Gastrocnemius medialis (tissue), 4 donors: ENCODE measurements around the gene TAX1BP3. TPM values are rescaled to one million over a fixed set of nuclear protein-coding genes. Genes with fewer than 3 reads are reported as not detected.

Experiments
- ATAC-seq, 2 donors: fragments of 150-250 bp; one replicate each; pipeline ENCODE4 v1.9.1; 2016
- DNase-seq, 2 donors: peaks; one replicate each; pipeline ENCODE4 v3.0.0-alpha.2; 2019
- H3K27ac ChIP-seq, 4 donors: fragments of 200-600 bp; sonication (generic); 1 replicate in 1 of 4; 2 replicates in 3 of 4; pipeline ENCODE4 v1.5.1; 2016 to 2018; ENCODE audit warnings: mild to moderate bottlenecking in 2 of 4, moderate library complexity in 1 of 4
- H3K27me3 ChIP-seq, 3 donors: fragments of 200-600 bp; sonication (generic) in 2 of 3; 1 replicate in 1 of 3; 2 replicates in 2 of 3; pipeline versions ENCODE4 v1.5.1 to v1.6.0; 2016 to 2019; ENCODE audit warnings: mild to moderate bottlenecking in 1 of 3, moderate library complexity in 1 of 3
- H3K36me3 ChIP-seq, 2 donors: fragments of 200-600 bp; sonication (generic) in 1 of 2; one replicate each; pipeline ENCODE4 v1.5.1; 2017 to 2018
- H3K4me1 ChIP-seq, 2 donors: fragments of 200-600 bp; sonication (generic) in 1 of 2; one replicate each; pipeline ENCODE4 v1.5.1; 2016 to 2017; ENCODE audit warnings: mild to moderate bottlenecking in 2 of 2
- H3K4me3 ChIP-seq, 4 donors: fragments of 200-600 bp; sonication (generic) in 3 of 4; 1 replicate in 1 of 4; 2 replicates in 3 of 4; pipeline ENCODE4 v1.5.1; 2016 to 2019; ENCODE audit warnings: mild to moderate bottlenecking in 2 of 4
- H3K9me3 ChIP-seq, 3 donors: fragments of 200-600 bp; sonication (generic) in 2 of 3; 1 replicate in 1 of 3; 2 replicates in 2 of 3; pipeline ENCODE4 v1.5.1; 2016 to 2019
- CTCF ChIP-seq, 5 experiments: fragments of 450-650 bp in 3 of 5; fragments of 200-600 bp in 2 of 5; sonication (generic) in 2 of 5; IDR thresholded peaks in 4 of 5; conservative IDR thresholded peaks in 1 of 5; 1 replicate in 4 of 5; 2 replicates in 1 of 5; pipeline ENCODE4 v1.5.1; 2016 to 2019; ENCODE audit warnings: antibody characterized with exemption in 5 of 5, mild to moderate bottlenecking in 3 of 5, moderate library complexity in 3 of 5
- POLR2A ChIP-seq, 2 donors: fragments of 450-650 bp; IDR thresholded peaks; one replicate each; pipeline ENCODE4 v1.6.1; 2017; ENCODE audit warnings: antibody characterized with exemption in 2 of 2, mild to moderate bottlenecking in 2 of 2, moderate library complexity in 2 of 2
- in situ Hi-C, 4 donors: fragments of 200-750 bp; cut with MboI; loops; one replicate each; pipeline versions ENCODE4 v1.15.0 to v1.8.0; 2017; ENCODE audit warnings: low sequenced_read_pairs in 4 of 4
- intact Hi-C: fragments of 100-400 bp; cut with DNase I; formaldehyde crosslinking; loops from one replicate; pipeline ENCODE4 v1.15.1; 2023; ENCODE audit warnings: low total_unique reads
- total RNA-seq, 4 donors: library from RNA; depleted of rRNA; stranded (reverse); fragments of >200 nt; gene quantifications; one replicate each; pipeline versions ENCODE4 v1.1.0 to v1.2.3, GENCODE V29; 2016

The TAX1BP3 gene
- total RNA-seq, 4 donors from 2014 or later = 24.1 to 45.1 (median 33.8) TPM

DNA sequence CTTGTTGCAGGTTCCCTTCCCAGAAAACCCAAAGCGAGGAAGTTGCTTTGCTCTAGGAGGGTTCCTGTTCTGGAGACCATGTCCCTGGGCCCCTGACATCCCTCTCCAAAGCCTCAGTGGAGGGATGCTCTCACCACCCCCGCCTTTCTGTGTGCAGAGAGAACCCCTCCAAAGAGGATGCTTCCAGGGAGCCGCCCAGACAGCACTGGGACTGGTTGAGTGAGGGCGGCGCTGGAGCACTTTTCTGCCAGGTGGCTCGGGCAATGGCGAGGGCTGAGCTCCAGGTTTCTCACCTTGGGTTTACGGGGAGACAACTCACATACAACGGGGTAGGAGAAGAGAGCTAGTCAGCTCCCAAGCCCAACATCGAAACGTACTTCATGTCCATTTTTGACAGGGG lies 7.5 kb upstream of the TAX1BP3 start:
- intact Hi-C loops = no loop called here
- TF ChIP-seq POLR2A (IDR thresholded peaks at IDR 0.05) (no peak), CTCF (IDR thresholded peaks at IDR 0.05 in 4 of 5, conservative IDR thresholded peaks at IDR 0.05 in 1 of 5) (no peak)
- no peak overlapping the region for H3K4me3 ChIP-seq
- in situ Hi-C loops = no loop called here
- H3K9me3 ChIP-seq = no peaks in the 10 kb centered on the region
- DNase-seq (no peak), ATAC-seq (no peak)
- H3K27ac ChIP-seq = no peak overlapping the region
- no peaks in the 10 kb centered on the region for H3K27me3 ChIP-seq
- H3K4me1 ChIP-seq = no peaks in the 10 kb centered on the region
- peaks cover 0 to 15% of the 10 kb centered on the region in 2 donors for H3K36me3 ChIP-seq

DNA sequence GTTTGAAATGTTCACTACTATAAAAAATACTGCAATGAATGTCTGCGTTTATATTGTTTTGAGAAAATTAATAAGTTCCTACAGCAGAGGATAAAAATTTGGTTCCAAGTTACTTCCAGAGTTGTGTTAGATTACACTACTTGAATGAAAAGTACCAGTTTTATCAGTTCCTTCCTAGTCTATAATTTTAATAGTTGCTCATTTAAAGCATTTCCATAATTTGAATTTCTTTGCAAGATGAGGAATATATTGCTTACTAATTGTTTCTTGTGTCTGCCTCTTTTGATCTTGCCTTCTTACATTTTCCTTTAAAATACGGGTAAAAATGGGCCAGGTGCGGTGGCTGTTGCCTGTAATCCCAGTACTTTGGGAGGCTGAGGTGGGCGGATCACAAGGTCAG lies 4.2 kb upstream of the TAX1BP3 start:
- H3K4me1 ChIP-seq = peaks cover 16 to 17% of the 10 kb centered on the region in 2 donors
- TF ChIP-seq CTCF (IDR thresholded peaks at IDR 0.05 in 4 of 5, conservative IDR thresholded peaks at IDR 0.05 in 1 of 5) (no peak), POLR2A (IDR thresholded peaks at IDR 0.05) (no peak)
- no peak overlapping the region for H3K4me3 ChIP-seq
- intact Hi-C loops (no loop called here), in situ Hi-C loops (loop anchor here in 1 of 4 donors (5.0 kb wide), 1 partner anchor 45 kb away; no protein-coding TSS in a partner anchor)
- DNase-seq (no peak), ATAC-seq (no peak)
- H3K27ac ChIP-seq = no peak overlapping the region
- no peaks in the 10 kb centered on the region for H3K9me3 ChIP-seq
- H3K27me3 ChIP-seq = no peaks in the 10 kb centered on the region
- H3K36me3 ChIP-seq = peaks cover 0 to 9% of the 10 kb centered on the region in 2 donors

GRCh38 chr17:3669548-3669947 lies 1.2 kb upstream of the TAX1BP3 start:
- Histone ChIP-seq H3K9me3 (no peaks in the 10 kb centered on the region), H3K36me3 (peaks cover 0 to 4% of the 10 kb centered on the region in 2 donors), H3K4me1 (peaks cover 36 to 37% of the 10 kb centered on the region in 2 donors), H3K27me3 (no peaks in the 10 kb centered on the region), H3K4me3 (peak overlapping the region; percentile 80 to 100 (median 95)), H3K27ac (peak overlapping the region; percentile 93 to 97 (median 96))
- TF ChIP-seq POLR2A (IDR thresholded peaks at IDR 0.05) = no peak
- no peak for TF ChIP-seq CTCF (IDR thresholded peaks at IDR 0.05 in 4 of 5, conservative IDR thresholded peaks at IDR 0.05 in 1 of 5)
- ATAC-seq (no peak), DNase-seq (no peak)
- in situ Hi-C loops (no loop called here), intact Hi-C loops (loop anchor here (10.0 kb wide), 1 partner anchor 135 kb away; no protein-coding TSS in a partner anchor)

GRCh38 chr17:3669085-3669347 lies 638 bp upstream of the TAX1BP3 start:
- in situ Hi-C loops = no loop called here
- peaks cover 36 to 37% of the 10 kb centered on the region in 2 donors for H3K4me1 ChIP-seq
- no peaks in the 10 kb centered on the region for H3K27me3 ChIP-seq
- H3K27ac ChIP-seq = peak overlapping the region; percentile 93 to 97 (median 96)
- H3K9me3 ChIP-seq = no peaks in the 10 kb centered on the region
- peak overlapping the region; percentile 80 to 100 (median 95) for H3K4me3 ChIP-seq
- peaks cover 0 to 9% of the 10 kb centered on the region in 2 donors for H3K36me3 ChIP-seq
- DNase-seq = no peak
- ATAC-seq = peak in 1 of 2 donors; percentile 4
- TF ChIP-seq CTCF (IDR thresholded peaks at IDR 0.05 in 4 of 5, conservative IDR thresholded peaks at IDR 0.05 in 1 of 5) (peak in 1 of 5 experiments; percentile 7), POLR2A (IDR thresholded peaks at IDR 0.05) (no peak)
- intact Hi-C loops = loop anchor here (10.0 kb wide), 1 partner anchor 134 kb away; no protein-coding TSS in a partner anchor
